CD4-positive, alpha-beta T cell treated with Interleukin-2 at 100 ng/mL for 4 hours (primary cell): Measurements from ENCODE around the gene LAMA4.
"Not testable (repeated sequence)": the region's sequence is repeated elsewhere in the genome, so short reads cannot be mapped to it uniquely, and the experiment has no call there.

ENCODE experiments used
- DNase-seq: peaks from one replicate; pipeline ENCODE4 v3.0.0-alpha.2; 2020; ENCODE audit warnings: low spot score

The LAMA4 gene

DNA sequence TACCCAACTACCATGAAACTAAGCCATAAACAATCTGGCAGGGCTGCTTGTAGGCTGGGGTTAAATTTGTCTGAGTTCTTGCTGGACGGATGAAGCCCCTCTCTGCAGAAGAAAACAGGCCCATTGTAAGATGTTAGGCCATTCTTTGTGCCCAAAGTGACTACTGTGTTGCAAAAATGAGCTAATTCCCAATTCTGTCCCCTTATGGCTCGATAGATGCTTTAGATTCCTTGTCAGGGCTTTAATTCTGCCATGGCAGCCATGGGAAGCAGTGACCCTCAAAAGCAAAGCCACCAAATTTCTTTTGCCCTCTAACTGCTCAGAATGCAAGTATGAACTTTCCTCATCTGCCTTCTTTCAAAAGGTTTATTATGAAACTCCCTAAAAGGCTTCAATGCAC is 45.2 kb downstream of the LAMA4 start:
- no peak for DNase-seq

- no peak for DNase-seq
These were observed 46.6 kb downstream of the LAMA4 start for GRCh38 chr6:112207776-112208175.

GRCh38 chr6:112207131-112207530 is 47.2 kb downstream of the LAMA4 start:
- no peak for DNase-seq

DNA sequence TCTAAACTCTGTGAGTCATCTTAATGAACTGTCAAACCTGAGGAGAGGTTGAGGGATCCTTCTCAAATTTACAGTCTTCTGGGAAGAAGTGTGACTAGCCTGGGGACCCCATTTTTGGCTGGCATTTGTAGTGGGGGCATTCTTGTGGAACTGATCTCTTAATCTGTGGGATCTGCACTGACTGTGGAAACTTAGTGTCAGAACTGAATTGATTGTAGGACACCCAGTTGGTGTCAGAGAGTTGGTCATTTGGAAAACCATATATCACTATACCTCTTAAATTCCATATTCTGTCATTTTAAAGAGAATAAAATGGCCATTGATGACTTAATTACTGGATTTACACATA is 48.3 kb downstream of the LAMA4 start:
- no peak for DNase-seq

- DNase-seq = no peak
These were observed 48.8 kb downstream of the LAMA4 start for GRCh38 chr6:112205427-112206109.

GRCh38 chr6:112204350-112204706 is 50.0 kb downstream of the LAMA4 start:
- DNase-seq = no peak

- no peak for DNase-seq
These were observed 50.6 kb downstream of the LAMA4 start for GRCh38 chr6:112203577-112204349.

GRCh38 chr6:112202639-112203341 is 51.6 kb downstream of the LAMA4 start:
- no peak for DNase-seq

DNA sequence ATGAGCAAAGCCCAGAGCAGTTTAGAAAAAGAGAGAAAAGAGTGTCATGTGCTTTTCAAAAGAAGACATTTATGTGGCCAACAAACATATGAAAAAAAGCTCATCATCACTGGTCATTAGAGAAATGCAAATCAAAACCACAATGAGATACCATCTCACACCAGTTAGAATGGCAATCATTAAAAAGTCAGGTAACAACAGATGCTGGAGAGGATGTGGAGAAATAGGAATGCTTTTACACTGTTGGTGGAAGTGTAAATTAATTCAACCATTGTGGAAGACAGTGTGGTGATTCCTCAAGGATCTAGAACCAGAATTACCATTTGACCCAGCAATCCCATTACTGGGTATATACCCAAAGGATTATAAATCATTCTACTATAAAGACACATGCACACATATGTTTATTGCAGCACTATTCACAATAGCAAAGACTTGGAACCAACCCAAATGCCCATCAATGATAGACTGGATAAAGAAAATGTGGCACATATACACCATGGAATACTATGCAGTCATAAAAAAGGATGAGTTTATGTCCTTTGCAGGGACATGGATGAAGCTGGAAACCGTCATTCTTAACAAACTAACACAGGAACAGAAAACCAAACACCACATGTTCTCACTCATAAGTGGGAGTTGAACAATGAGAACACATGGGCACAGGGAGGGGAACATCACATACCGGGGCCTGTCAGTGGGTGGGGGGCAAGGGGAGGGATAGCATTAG is 54.0 kb downstream of the LAMA4 start:
- DNase-seq = not testable (repeated sequence)

DNA sequence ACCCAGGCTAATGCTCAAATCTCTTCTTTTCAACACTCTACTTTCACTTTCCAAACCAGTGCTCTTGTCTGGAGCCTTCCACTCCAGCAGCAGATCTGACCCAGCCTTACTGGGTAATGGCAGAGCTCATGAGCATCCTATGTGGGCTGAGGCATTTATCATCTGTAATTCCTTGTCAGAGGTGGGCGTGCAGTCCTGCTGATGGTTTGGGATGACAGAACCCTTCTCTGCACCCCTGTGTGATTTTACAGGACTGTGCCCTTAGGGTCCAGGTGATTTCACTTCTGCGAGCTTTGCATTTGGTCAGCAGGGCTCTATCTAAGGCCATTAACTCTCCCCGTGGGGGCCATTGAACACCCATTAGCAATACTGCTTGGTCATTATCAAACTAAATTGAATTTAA is 55.4 kb downstream of the LAMA4 start:
- DNase-seq = no peak

DNA sequence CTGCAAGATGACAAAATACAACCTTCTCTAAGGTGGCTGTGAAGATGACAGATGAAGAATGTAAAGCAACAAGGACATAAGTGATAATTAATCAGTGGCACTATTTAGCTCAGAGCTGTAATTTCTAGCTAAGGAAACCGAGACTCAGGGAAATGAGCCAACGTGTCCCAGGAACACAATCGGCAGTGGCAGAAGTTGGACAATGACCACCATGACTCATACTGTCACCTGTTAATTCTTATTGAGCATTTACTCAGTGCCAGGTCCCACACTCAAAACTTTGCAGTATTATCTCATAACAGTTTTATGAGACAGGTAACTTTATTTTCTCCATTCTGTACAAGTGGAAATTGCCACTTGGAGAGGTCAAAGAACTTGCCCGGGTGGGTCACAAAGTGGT is 55.8 kb downstream of the LAMA4 start:
- no peak for DNase-seq

DNA sequence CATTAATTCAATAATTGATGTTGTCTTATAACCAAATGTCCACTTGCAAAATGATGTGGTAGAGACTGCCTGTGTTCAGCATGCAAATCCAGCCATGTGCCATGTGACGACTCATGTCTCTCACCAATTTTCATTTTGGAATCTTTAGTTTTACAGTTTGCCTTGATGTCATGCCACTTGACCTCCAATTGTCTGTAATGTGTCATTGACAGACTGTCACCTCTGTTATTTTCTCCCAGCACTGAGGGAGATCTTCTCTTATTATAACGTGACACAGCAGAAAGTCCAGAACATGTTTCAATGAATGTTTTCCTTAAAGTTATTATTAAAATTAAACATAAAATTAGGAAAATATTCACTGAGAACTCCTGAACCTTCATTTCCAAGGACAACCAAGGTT is 56.7 kb downstream of the LAMA4 start:
- DNase-seq = no peak

DNA sequence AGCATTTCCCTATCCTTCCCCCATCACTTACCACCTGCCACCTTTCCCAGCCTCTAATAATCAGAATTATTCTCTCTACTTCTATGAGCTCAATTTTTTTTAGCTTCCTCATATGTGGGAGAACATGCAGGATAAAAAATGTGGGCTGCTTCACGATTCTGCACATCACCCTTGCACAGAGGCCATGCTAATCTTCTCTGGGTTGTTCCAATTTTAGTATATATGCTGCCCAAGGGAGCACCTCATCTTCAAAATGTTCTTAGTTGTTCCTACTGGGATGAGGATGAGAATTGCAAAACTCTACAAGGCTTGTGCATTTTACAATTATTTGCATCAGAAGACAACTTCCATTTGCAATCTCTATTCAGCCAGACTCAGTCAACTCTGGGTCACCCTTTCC is 58.1 kb downstream of the LAMA4 start:
- DNase-seq = no peak

- DNase-seq = no peak
These were observed 59.2 kb downstream of the LAMA4 start for GRCh38 chr6:112195166-112195565.

- no peak for DNase-seq
These were observed 59.9 kb downstream of the LAMA4 start for GRCh38 chr6:112194511-112194910.

GRCh38 chr6:112193535-112194051 is 60.8 kb downstream of the LAMA4 start:
- DNase-seq = no peak

DNA sequence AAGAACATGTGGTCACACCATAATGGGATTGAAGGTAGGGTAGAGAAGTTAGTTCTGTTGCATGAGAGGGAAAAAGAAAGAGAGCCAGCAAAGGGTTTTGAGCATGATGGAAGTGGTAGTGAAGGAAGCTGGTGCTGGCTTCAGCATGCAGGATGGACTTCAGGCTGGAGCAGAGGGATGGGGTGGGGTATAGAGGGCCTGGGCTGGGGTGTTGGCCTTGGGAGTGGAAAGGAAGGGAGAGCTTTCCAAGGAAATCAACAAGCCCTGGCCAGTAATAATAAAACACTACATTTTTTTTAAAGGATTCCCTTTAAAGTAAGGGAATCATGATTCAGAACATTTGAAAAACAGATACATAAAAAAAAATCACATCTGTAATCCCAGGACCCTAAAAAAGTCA is 61.2 kb downstream of the LAMA4 start:
- no peak for DNase-seq

DNA sequence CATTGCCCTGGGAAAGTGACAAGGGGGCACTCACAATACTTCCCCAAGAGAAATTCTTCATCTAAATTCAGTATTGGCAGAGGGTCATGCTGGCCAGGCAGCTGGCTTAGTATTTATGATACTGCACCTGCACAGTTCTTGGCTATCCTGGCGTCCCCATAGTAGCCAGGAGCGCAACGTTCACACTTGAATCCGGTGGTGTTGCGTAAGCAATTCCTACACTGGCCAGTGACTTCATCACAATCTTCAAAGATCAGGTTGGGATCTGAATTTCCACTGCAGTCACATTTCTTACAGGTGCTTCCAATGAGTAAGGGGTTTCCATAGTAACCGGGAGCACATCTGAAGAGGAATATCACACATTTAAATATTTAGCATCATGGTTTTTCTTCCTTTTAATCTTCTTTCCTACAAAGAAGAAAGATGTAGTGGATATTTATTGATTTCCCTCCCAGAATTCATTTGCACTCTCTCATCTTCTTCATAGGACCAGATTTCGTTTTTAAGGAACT is 62.8 kb downstream of the LAMA4 start:
- DNase-seq = no peak

GRCh38 chr6:112190164-112190563 is 64.2 kb downstream of the LAMA4 start:
- DNase-seq = no peak

- DNase-seq = no peak
These were observed 64.9 kb downstream of the LAMA4 start for GRCh38 chr6:112189494-112189893.

DNA sequence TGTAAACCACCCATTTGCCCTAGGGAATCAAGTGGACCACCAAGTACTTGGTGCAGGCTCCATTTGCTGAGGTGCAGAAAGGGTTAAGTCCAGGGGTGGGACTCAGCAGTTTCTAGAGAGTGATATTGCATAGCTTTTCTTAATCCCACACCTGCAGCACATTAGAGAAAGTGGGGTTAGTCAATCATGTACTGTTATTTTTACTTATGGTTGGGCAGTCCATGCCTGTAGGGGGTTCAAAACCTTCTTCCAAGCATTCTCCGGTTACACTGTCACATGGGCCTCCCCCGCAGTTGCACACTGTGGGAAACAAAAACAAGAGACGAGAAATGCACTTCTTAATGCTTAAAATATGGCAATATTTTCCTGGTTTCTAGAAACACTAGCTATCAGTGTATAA is 65.5 kb downstream of the LAMA4 start:
- no peak for DNase-seq

- no peak for DNase-seq
These were observed 66.6 kb downstream of the LAMA4 start for GRCh38 chr6:112187736-112188135.
